NAMALWA (cell line): ENCODE measurements around the gene CASZ1.

Experiments used
- DNase-seq: peaks from one replicate; pipeline ENCODE4 v3.0.0-alpha.2; 2015; ENCODE audit warnings: low spot score

CASZ1 gene

DNA sequence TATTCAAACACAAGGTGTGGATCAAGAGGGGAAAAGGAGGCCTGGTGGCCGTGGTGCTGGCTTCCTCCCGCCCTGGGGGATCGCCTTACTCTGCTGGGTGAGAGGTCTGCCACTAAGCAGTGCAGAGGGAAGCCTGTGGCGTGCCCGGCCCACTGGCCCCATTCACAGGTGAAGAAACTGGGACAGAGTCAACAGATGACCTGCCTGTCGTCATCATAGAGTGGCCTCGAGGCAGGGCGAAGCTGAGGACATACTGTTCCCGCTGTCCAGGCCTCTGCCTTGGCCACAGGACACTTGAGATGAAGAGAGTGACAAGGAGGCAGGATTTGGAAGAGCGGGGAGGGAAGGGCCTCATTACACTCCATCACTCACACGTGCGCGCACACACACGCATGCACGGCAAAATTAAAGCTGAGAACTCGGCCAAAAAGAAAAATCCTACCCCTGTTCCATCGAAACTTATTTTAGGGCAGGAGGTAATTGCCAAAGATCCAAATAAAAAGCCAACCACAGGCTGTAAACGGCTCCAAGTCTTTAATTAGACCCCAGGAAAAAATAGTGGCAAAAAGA is 50.5 kb downstream of the CASZ1 start:
- DNase-seq, result no peak

DNA sequence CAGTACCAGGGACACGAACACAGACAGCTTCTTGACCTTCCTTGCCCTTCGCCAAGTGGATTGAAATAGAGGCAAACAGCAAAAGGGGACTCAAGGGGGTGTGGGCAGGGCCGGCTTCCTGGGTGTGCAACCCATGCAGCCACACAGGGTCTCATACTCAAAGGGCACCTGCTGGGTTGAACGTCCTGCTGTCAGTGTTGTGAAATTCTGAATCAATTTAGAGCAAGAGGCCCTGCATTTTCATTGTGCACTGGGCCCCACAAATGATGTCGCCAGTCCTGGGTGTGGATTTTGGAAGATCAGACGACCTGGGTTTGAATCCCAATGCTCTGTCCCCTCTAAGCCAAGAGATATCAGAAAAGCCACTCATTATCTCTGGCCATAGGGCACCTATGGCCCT is 51.1 kb downstream of the CASZ1 start:
- no peak for DNase-seq

DNA sequence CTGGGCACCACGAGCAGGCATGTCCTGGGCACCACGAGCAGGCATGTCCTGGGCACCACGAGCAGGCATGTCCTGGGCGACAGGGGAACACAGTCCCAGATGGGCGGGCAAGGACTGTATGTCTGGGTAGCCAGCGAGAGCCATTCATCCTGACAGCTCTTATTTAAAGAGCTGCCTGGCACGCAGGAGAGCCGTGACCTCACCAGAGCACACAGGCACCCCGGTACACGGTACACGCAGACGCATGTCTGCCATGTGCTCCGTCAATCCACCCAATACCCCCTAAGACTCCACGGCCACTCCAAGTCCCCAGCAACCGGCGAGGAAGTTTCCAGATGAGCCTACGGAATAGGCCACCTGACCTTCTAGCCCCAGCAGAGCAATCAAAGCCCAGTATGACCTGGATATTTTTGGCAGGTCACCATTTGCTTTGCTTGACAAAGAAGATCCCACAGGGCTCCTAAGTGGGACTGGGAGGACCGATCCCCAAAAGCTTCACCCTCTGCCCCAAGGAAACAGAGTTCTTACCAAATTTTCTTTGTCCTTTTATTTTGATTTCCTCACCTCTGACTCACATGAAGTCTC is 51.7 kb downstream of the CASZ1 start:
- DNase-seq, result no peak

DNA sequence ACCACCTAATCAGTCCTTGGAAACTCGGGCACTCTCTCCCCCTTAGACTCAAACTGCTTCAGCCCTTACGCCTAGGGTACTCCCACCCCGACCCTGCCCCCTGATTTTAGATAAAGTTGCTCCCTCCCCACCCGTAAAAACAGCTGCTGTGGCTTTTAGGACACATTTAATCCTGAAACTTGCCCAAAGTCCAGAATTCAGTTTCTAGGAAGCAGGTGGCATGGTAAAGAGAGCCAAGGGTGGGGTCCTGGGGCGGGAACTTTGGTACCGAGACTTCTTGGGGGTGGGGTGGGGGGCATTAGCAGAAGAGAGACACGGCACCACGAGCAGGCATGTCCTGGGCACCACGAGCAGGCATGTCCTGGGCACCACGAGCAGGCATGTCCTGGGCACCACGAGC is 52.4 kb downstream of the CASZ1 start:
- DNase-seq, result no peak

DNA sequence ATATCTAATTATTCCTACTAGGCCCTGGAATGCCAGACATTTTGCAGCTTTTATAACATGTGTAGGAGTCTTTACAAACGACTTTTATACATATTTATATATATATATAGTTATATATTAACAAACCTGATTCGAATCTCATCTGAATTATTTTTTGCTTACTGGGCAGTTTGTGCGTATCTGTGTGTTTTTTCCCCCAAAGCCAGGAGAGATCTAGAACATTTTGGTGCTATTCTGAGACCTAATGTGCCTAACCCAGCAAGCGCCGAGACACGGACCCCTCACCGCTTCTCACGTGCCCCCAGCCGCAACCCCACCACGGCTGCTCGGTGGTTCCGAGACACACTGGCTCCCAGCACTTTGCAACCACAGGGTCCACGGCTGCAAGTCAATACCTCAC is 54.8 kb downstream of the CASZ1 start:
- DNase-seq, result no peak

DNA sequence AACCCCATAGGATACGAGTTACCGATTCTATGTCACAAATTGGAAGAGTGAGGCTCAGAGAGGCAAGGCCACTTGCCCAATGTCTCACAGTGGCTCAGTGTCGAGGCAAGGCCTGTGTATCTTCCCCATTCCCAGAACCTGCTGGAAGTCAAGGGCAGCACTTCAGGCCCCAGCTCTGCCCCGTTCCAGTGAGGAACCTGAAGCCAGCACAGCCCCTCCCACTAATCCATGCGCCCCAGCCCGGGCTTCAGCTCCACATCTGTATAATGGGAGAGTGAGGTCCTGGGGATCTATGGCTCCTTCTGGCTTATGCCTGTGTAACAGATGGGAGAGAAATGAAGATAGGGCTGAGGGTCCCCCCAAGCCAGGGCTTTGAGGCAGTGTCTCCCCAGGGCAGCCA is 56.3 kb downstream of the CASZ1 start:
- no peak for DNase-seq

DNA sequence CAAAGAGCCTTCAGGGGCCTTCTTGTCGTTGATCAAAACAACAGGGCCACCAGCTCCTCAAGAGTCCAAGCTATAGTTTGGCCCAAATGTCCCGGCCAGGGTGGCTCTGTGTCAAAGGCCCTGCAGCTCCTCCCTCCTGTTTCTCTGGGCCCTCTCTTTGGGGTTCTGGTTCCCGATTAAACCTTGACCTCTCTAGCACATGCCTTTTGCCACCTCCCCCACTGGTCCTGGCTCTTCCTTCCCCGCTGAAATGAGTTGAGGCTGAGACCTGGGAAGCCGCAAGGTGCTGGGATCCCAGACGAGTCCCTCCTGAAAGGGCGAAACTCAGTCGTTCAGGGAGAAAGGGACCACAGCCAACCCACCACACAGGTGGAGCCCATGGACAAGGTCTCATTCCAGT is 56.9 kb downstream of the CASZ1 start:
- no peak for DNase-seq

DNA sequence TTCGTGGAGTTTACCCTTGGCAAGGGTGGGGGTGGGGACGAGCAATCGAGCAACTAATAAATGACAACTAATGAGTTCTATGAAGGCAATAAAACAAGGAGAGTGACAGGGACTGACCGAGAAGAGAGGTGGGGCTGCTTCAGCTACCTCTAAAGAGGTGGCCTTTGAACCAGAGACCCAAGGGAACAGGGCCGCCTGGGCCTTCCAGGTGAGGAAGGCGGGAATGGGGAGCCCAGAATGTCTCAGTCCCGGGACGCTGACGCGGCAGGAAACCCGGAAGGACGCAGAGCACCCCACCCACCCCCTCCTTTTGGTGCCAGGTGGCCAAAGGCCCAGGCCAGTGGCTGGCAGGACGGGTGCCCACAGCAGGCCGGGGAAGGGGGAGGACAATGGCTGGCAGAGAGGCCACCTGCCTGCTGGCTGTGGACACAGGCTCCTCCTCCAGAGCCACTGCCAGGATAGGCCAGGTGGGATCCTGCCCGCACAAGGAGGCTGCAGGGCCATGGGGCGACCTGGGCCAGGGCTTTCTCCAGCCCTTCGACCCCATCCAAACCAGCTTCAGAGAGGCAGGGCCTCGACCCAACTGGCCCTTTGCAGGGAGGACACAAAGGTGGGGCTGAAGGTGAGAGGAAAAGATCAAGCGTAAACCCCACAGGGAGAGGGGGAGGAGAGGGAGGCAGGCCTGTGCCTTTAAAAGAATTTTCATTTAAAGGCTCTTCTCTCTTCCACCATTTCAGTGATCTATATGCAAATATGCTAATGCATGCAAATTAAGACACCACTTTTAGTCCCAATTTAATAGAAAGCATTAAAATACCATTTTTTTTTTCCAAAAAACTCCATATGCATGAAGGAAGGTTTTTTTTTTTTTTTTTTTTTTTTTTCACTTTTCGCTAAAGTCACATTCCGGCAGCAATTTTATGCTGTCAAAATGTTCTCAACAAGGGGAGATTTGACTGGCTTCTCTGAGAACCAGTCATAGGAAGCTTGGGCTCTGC is 58.1 kb downstream of the CASZ1 start:
- no peak for DNase-seq

DNA sequence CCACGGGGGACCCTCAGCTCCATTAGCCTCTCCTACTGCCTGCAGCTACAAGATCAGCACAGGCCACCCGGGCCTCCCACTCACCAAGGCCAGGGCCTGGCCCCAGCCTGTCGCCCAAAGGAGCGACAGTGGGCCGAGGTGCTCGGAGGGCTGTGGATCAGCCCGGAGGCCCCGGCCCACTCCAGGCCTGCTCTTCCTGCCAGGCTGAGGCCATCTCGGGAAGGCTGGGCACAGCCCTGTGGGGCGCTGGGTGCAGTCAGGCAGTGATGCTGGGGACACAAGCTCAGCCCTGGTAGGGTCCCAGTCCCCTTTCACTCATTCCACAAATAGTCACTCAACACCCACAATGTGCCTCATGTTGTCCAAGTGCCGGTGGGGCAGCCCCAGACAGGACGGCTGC is 58.8 kb downstream of the CASZ1 start:
- DNase-seq, result no peak

DNA sequence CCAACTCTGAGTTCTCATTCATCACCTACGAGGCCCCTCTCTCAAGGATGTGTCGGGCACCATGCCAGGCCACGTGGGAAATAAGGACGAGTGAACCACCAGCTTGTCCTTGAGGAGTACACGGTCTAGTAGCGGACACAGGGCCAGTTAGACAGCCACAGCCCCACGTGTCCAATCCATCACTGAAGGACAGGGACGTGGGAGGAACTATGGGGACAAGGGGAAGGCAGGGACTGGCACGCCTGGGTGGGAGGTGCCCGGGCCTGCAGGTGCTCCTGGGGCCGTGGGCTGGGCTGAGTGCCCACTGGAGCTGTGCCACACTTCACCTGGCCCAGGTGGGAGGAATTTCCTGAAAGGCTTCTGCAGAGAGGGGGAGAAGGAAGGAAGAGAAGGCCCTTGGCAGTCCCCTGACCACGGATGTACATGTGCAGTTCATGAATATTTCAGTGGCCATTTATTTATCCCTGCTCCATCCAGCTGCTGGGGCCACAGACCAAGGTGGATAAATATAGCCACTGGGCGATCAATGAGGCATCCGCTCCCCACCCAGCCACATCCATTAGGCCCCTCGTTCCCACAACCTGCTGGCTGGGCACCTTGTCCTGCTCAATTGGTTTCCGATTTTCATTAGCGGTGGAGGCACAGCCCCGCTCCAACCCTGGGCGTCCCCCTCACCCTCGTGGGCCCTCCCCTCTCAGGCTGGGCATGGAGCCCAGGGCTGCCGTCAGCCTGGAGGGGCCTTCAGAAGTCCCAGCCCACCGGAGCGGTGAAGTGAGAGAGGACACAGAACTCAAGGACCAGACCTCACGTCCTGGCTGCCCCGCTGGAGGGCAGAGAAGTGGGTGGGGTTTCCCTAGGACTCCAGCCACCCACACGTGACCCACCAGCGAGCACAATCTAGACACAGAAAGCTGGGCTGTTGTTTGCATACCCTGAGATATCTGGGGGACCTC is 59.5 kb downstream of the CASZ1 start:
- no peak for DNase-seq

DNA sequence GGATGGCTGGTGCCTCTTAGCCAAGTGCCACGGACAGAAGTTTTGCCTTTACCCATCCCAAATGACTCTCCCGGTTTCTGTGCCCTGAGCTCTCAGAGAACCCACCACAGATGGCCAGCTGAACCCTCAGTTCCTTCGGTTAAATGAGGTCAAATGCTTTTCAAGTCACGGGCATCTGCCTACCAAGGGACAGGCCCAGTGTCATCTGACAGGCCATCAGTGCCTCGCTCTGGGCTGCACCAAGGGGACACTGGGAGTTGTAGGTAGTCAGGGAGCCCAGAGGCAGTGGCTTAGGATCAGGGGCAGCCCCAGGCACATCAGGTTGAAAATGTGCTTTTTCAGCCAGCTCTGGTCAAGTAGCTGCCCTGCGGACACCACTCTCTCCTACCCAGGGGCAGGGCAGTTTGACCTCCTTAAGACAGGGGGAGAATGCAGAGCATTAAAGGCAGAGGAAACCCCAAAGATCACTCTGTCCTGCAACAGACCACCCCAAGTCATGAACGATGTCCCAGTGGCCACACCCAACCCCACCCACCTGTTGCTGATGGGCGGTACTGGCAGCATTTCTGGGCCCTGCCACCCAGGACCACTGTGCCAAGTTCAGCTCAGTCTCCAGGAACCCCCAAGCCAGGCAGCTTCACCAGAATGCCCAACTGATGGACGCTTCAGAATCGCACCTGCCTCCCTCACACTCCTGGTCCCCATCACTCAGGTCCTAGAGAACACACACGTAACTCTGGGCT is 60.7 kb downstream of the CASZ1 start:
- DNase-seq, result no peak

DNA sequence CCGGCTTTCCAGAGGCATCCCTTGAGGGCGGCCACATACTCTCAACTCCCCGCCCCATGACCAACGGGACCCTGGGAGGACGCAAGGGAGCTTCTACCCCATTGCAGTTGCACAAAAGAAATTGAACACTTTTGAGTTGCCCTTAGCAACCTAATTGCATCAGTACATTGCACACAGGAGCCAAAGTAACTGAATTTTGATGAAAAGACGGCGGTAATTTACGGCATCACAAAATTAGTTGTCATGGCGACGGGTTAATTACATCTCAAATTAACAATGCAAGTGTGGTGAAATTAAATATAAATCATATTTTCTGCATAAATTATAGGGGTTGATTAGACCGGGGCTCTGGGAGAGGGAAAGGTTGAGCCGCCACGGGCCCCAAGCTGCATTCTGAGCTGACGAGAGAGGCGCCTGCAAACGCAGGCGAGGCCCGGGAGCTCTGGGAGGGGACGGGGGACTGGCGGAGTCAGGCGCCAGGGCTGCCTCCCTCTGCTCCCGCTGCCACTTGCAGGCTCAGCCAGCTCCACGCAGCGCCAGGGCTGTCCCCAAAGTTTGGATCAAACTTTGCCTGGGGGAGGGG is 61.4 kb downstream of the CASZ1 start:
- no peak for DNase-seq

DNA sequence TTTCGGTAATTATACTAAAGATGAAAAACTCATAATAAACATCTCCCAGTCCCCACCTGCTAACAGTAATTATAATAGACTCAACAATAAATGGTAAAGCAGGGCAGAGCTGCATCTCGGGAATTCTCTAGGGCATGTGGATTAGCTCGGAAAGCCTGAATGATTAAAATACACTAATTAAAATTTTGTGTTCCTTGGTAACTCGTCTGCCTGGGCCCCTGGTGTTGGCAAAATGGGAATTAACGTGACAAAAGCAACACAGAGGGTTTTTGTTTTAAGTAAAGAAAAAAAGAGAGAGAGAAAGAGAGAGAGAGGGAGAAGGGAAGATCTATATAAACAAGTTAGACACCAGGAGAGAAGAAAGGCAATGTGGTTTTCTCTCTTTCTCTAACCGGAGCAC is 62.1 kb downstream of the CASZ1 start:
- DNase-seq, result no peak

DNA sequence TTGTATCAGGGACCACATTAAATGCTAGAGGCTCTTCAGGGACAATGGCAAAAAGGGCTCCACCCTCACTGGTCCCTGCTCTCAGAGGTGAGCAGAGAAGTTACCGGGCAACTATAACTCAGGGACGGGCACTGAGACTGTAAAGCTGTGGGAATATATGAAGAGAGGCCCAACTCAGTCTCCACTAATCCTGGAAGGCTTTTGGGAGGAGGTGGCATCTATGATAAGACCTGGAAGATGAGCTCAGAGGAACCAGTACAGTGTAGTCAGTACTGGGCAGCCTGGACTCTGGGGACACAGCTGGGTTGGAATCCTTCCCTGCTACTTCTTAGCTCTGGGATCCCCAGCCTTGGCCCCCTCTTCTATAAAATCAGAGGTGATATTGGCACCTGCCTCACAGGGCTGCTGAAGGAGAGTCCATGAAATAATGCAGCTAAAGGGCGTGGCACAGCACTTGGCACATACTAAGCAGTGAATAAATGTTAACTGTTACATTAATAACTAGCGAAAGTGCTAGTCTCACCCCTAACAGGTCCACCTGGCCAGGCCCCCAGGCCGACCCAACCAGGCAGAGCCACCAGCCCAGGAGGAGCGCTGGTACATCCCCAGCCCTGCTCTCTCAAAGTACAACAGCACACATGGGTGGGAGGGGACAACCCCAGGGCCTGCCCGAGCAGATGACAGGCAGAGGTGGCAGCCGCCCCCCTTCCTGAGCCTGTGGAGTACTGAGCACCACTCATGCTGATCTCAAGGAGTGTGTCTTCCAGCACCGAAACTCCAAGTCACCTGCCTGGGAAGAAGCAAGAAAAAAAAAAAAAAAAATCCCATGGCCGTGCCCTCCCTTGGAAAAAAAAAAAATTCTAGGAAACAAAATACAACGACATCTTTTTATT is 62.7 kb downstream of the CASZ1 start:
- DNase-seq, result no peak

DNA sequence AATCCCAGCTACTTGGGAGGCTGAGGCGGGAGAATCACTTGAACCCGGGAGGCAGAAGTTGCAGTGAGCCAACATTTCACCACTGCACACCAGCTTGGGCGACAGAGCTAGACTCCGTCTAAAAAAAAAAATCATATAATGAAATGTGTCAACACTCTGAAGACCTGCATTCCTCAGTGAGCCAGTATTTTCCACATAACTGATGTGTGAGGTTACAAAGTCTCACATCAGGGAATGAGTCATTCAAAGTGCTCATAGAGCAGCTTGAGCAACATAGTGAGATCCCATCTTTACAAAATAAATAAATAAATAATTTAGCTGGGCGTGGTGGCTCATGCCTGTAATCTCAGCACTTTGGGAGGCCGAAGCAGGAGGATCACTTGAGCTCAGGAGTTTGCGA is 65.5 kb downstream of the CASZ1 start:
- DNase-seq, result no peak

DNA sequence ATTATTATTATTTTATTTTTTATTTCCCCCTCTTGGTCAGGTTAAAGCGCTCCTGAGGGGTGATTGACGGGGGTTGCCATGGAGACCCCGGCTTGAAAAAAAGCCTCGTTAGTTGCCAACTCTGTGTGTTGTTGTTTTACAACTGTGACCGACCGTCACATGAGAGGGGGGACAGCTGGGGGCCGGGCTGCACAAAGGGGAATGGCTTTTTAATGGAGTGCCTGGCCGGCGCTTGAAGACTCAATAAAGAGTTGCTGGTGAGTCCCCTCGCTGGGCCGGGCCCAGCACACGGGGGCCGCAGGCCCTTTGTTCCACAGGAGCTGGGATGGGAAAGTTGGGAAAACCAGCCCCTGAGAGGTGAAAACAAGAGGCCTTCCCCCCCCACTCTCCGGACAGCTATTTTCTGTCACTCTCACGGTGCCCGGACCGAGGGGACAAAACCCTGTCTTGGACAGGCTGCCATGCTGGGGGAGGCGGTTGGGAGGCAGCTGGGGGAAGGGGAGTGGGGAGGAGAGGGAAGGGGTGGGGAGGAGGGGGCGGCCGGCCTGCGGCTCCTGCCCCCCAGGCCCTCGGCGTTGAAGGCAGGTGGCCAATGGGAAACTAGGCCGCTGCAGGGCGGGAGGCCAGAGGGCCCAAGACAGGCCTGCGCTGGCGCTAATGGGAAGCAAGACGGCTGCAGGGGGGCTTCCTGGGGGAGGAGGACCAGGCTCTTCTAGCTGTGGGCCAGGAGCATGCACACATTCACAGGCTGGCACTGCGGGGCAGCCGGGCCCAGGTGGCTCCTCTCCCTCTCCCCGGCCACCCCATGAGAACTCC is 67.6 kb downstream of the CASZ1 start:
- DNase-seq, result no peak

DNA sequence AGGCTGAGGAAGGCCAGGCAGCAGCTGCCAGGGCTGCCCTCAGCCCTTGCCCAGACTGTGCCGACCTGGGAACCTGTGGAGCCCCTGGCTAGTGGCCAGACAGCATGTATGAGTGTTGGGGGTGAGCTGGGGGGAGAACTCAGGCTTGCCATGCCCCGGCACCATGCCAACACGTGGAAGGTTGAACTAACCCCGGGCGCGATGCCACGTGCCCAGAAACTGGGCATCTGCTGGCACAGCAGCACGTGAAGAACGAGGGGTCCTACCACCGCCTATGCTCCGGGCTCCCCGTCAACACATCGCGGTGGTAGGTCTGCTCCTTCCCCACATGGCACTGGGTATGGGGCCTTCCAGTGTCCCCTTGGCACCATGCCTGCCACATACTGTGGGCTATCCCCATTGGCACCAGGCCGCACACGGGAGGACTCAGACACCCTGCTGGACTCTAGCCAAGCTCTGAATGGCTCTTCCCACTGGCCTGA is 68.7 kb downstream of the CASZ1 start:
- DNase-seq, result no peak

DNA sequence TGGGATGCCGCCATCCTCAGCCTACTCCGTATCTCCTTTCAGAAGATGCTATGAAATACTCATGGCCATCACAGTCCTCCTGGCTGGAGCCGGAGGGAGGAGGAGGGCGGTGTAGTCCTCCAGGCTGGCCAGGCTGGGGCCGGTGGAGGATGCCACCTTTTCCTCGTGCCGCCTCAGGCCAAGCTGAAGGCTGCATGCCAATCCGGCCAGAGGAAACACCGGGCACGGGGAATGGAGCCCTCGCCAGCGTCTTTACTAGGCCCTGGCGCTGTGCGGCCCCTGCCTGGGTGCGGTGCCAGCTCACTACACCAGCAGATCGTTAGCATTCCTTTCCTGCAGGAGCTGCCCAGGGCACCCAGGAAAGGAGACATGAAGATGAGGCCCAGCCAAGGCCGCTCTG is 70.1 kb downstream of the CASZ1 start:
- no peak for DNase-seq
